Left ventricle myocardium inferior (tissue), 1 donor: Measurements from ENCODE around the gene MEGF11. TPM values are rescaled to one million over a fixed set of nuclear protein-coding genes. Genes with fewer than 3 reads are reported as not detected.
"Not testable (repeated sequence)": the region's sequence is repeated elsewhere in the genome, so short reads cannot be mapped to it uniquely, and the experiment has no call there.

ENCODE experiments used
- DNase-seq: peaks from one replicate; pipeline ENCODE4 v3.0.0-alpha.2; 2020
- H3K27ac ChIP-seq: fragments of 200-600 bp; replicated peaks from 2 replicates; pipeline ENCODE4 v1.8.0; 2021
- H3K27me3 ChIP-seq: fragments of 200-600 bp; 2 replicates; pipeline ENCODE4 v1.8.0; 2021; ENCODE audit warnings: low read depth
- H3K36me3 ChIP-seq: fragments of 200-600 bp; 2 replicates; pipeline ENCODE4 v1.8.0; 2021
- H3K4me1 ChIP-seq: fragments of 200-600 bp; 2 replicates; pipeline ENCODE4 v1.8.0; 2021
- H3K4me3 ChIP-seq: fragments of 200-600 bp; 2 replicates; pipeline ENCODE4 v1.8.0; 2021; ENCODE audit warnings: mild to moderate bottlenecking, moderate library complexity
- H3K9me3 ChIP-seq: fragments of 200-600 bp; replicated peaks from 2 replicates; pipeline ENCODE4 v1.8.0; 2021
- CTCF ChIP-seq: fragments of 200-600 bp; IDR thresholded peaks from 2 replicates; pipeline ENCODE4 v1.8.0; 2021; ENCODE audit warnings: antibody characterized with exemption, mild to moderate bottlenecking, borderline replicate concordance
- intact Hi-C: fragments of 100-400 bp; cut with micrococcal nuclease; formaldehyde crosslinking; loops from one replicate; pipeline ENCODE4 v1.11.0; 2022
- total RNA-seq: library from RNA; stranded (reverse); fragmentation: NEBNext Ultra II Directional; extraction: Animal tissue kit (Norgen Biotek cat#: 25700); gene quantifications from one replicate; pipeline ENCODE4 v1.2.1, GENCODE V29; 2021
- donor health status: DM: no; HTN: yes; CAD: no; lungs with severe emphysema.

MEGF11 gene
- total RNA-seq, 1 donor from 2014 or later, result not detected

GRCh38 chr15:66275352-66275751, 21.8 kb upstream of the MEGF11 start:
- no peak for TF ChIP-seq CTCF
- peaks cover 10% of the 10 kb centered on the region for H3K27me3 ChIP-seq
- intact Hi-C loops, result no loop called here

DNA sequence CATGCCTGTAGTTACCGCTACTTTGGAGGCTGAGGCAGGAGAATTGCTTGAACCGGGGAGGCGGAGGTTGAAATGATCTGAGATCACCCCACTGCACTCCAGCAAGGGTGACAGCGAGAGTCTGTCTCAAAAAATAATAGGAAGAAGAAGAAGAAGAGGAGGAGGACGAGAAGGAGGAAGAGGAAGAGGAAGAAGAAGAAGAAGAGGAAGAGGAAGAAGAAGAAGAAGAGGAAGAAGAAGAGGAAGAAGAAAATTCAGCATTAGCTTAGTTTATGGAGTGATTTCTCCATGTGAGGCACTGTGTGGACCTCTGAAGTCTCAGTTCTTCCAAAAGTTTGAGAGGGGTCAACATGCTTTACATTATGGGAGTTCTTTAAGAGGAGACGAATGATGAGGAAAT, 17.4 kb upstream of the MEGF11 start:
- Histone ChIP-seq H3K36me3 (no peaks in the 10 kb centered on the region), H3K27me3 (peaks cover 31% of the 10 kb centered on the region), H3K4me3 (no peak overlapping the region), H3K27ac (no peak overlapping the region), H3K4me1 (no peaks in the 10 kb centered on the region), H3K9me3 (no peaks in the 10 kb centered on the region)
- intact Hi-C loops, result no loop called here
- no peak for TF ChIP-seq CTCF
- no peak for DNase-seq

More at GRCh38 chr15:66275352-66275751, 21.8 kb upstream of the MEGF11 start:
- no peak for DNase-seq
- H3K27ac ChIP-seq, result no peak overlapping the region
- no peaks in the 10 kb centered on the region for H3K9me3 ChIP-seq
- no peaks in the 10 kb centered on the region for H3K36me3 ChIP-seq
- no peaks in the 10 kb centered on the region for H3K4me1 ChIP-seq
- H3K4me3 ChIP-seq, result no peak overlapping the region

- no peak for TF ChIP-seq CTCF
- no peak for DNase-seq
- intact Hi-C loops, result no loop called here
- peaks cover 46% of the 10 kb centered on the region for H3K27me3 ChIP-seq
- no peak overlapping the region for H3K27ac ChIP-seq
- H3K4me3 ChIP-seq, result no peak overlapping the region
- H3K9me3 ChIP-seq, result no peaks in the 10 kb centered on the region
- no peaks in the 10 kb centered on the region for H3K36me3 ChIP-seq
- no peaks in the 10 kb centered on the region for H3K4me1 ChIP-seq
These were observed 16.0 kb upstream of the MEGF11 start for GRCh38 chr15:66269326-66270090.

DNA sequence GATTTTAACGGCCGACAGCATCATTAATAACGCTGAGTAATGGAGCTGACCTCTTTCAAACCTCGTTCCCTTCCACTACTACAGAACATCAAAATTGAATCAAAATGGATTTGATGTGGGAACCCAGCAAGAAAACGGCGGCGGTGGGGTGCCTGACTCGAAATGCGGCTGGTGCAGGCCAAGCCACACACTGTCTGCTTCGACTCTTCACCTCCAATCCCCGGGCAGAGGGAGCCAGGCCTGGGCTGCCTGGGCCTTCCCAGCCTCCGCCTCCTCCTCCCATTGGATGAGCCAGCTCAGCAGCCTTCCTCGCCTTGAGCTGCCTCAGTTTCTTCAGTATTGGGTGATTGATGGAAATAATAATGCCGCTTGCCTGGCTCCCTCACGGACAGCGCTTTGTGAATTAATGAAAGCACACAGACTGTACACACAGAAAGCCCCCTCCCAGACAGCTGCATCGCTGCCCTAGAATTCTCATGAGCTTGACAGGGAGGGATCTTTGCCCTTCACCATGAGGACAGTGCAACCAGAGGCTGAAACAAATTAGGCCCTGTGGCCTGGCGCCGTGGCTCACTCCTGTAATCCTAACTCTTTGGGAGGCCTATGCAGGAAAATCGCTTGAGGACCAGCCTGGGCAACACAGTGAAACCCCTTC, 11.4 kb upstream of the MEGF11 start:
- TF ChIP-seq CTCF, result no peak
- Histone ChIP-seq H3K36me3 (no peaks in the 10 kb centered on the region), H3K4me3 (no peak overlapping the region)

GRCh38 chr15:66262837-66263236, 9.3 kb upstream of the MEGF11 start:
- H3K4me1 ChIP-seq, H3K9me3 ChIP-seq, H3K36me3 ChIP-seq, H3K4me3 ChIP-seq, intact Hi-C loops, DNase-seq, H3K27ac ChIP-seq: not testable (repeated sequence)
- H3K27me3 ChIP-seq, result peaks cover 81% of the 10 kb centered on the region

More for the DNA sequence above, 11.4 kb upstream of the MEGF11 start:
- no peak for DNase-seq
- intact Hi-C loops, result no loop called here
- Histone ChIP-seq H3K9me3 (no peaks in the 10 kb centered on the region), H3K27me3 (peaks cover 68% of the 10 kb centered on the region), H3K27ac (no peak overlapping the region), H3K4me1 (no peaks in the 10 kb centered on the region)

GRCh38 chr15:66261056-66261455, 7.5 kb upstream of the MEGF11 start:
- no peaks in the 10 kb centered on the region for H3K9me3 ChIP-seq
- no peaks in the 10 kb centered on the region for H3K36me3 ChIP-seq
- DNase-seq, result no peak
- H3K27ac ChIP-seq, result no peak overlapping the region
- no peaks in the 10 kb centered on the region for H3K4me1 ChIP-seq
- no peak for TF ChIP-seq CTCF
- intact Hi-C loops, result no loop called here
- peaks cover 88% of the 10 kb centered on the region for H3K27me3 ChIP-seq
- H3K4me3 ChIP-seq, result no peak overlapping the region
